Suprapubic skin (tissue), 4 donors: ENCODE measurements around the gene HAS3. TPM values are rescaled to one million over a fixed set of nuclear protein-coding genes. Genes with fewer than 3 reads are reported as not detected.

Experiments
- DNase-seq, 2 donors: peaks; one replicate each; pipeline ENCODE4 v3.0.0-alpha.2; 2019; ENCODE audit warnings: low spot score in 2 of 2
- H3K27ac ChIP-seq: fragments of 200-600 bp; sonication (generic); one replicate; pipeline ENCODE4 v1.5.1; 2019
- H3K27me3 ChIP-seq: fragments of 200-600 bp; sonication (generic); one replicate; pipeline ENCODE4 v1.5.1; 2019
- H3K36me3 ChIP-seq: fragments of 200-600 bp; sonication (generic); one replicate; pipeline ENCODE4 v1.5.1; 2019
- H3K4me1 ChIP-seq: fragments of 200-600 bp; sonication (generic); one replicate; pipeline ENCODE4 v1.5.1; 2019
- H3K4me3 ChIP-seq: fragments of 200-600 bp; sonication (generic); one replicate; pipeline ENCODE4 v1.5.1; 2019; ENCODE audit warnings: mild to moderate bottlenecking
- H3K9me3 ChIP-seq: fragments of 200-600 bp; sonication (generic); one replicate; pipeline ENCODE4 v1.5.1; 2019
- CTCF ChIP-seq, 2 donors: fragments of 200-600 bp in 1 of 2; fragments of 450-650 bp in 1 of 2; sonication (generic) in 1 of 2; IDR thresholded peaks; one replicate each; pipeline ENCODE4 v1.5.1; 2016 to 2019; ENCODE audit warnings: antibody characterized with exemption in 2 of 2, mild to moderate bottlenecking in 1 of 2, moderate library complexity in 1 of 2
- EP300 ChIP-seq: sonication (generic); formaldehyde crosslinking; IDR thresholded peaks from one replicate; pipeline ENCODE4 v1.6.1; 2017; ENCODE audit warnings: antibody characterized with exemption
- POLR2A ChIP-seq, 2 donors: fragments of 450-650 bp; IDR thresholded peaks; one replicate each; pipeline ENCODE4 v1.6.1; 2017; ENCODE audit warnings: antibody characterized with exemption in 2 of 2, mild to moderate bottlenecking in 2 of 2, moderate library complexity in 2 of 2
- POLR2AphosphoS5 ChIP-seq, 3 donors: sonication (generic); formaldehyde crosslinking; IDR thresholded peaks; one replicate each; pipeline ENCODE4 v1.6.1; 2017; ENCODE audit warnings: antibody characterized with exemption in 3 of 3
- WGBS: methylation state at CpG from one replicate; pipeline ENCODE4 v1.1.5; 2018; 5-methylcytosine and 5-hydroxymethylcytosine counted together
- total RNA-seq, 4 donors: library from RNA; depleted of rRNA; stranded (reverse); fragments of >200 nt; gene quantifications; one replicate each; pipeline ENCODE4 v1.1.0, GENCODE V29; 2016

HAS3 gene
- total RNA-seq, 4 donors from 2014 or later = 4.4 to 11.3 (median 7.1) TPM

DNA sequence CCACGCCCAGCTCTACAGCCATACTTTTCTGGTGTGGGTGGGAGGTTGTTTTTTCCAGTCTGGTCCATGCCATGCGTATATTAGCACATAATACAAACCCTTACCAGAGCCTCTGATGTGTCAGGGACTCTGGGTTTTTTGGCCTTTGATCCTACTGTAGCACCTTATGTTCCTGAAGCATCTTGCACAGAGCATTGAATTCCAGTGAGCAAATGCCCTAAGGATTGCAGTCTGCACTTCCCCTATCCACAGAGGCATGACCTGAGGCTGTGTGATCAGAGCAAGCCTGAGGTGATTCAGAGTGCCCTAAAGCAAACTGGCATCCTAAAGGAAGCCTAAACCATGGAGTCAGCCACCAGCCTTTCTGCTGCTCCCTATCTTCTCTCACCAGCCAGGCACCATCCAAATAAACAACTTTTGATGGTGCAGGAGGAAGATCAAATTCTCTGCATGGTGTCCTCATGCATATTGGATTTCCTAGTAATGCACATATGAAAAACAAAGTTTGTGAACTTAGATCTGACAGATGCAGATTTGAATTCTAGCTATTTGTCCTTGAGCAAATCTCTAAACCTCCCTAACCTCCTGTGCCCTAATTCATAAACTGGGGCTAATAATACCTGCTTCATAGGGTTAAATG, 41.2 kb upstream of the HAS3 start:
- DNase-seq = no peak
- H3K27me3 ChIP-seq = no peaks in the 10 kb centered on the region
- H3K4me1 ChIP-seq = no peaks in the 10 kb centered on the region
- TF ChIP-seq POLR2A (IDR thresholded peaks at IDR 0.05) (no peak), CTCF (IDR thresholded peaks at IDR 0.05) (no peak), POLR2AphosphoS5 (IDR thresholded peaks at IDR 0.05) (no peak)
- H3K4me3 ChIP-seq = no peak overlapping the region
- H3K27ac ChIP-seq = no peak overlapping the region
- WGBS = 100% methylated on average over 2 of the region's 2 CpGs
- no peaks in the 10 kb centered on the region for H3K9me3 ChIP-seq
- no peaks in the 10 kb centered on the region for H3K36me3 ChIP-seq

GRCh38 chr16:69064764-69065313, 40.6 kb upstream of the HAS3 start:
- no peak overlapping the region for H3K27ac ChIP-seq
- no peak for DNase-seq

DNA sequence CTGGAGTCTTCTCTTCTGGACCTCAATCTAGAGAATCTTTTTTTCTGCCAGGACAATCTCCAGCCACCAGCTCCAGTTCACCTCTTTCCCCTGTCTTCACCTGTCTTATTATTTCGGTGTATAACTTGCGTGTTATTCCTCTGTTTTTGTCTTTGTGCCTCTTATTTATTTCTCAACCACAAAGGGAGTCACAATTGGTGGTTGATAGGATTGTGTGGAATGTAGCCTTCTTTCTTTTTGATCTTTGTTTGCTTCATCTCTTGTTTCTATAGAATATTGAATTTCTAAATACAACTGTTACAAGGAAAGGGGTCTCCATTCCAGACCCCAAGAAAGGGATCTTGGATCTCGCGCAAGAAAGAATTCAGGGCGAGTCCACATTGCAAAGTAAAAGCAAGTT, 35.9 kb upstream of the HAS3 start:
- no peaks in the 10 kb centered on the region for H3K9me3 ChIP-seq
- no peak overlapping the region for H3K27ac ChIP-seq
- H3K4me3 ChIP-seq = no peak overlapping the region
- H3K27me3 ChIP-seq = no peaks in the 10 kb centered on the region
- no peak for TF ChIP-seq POLR2A (IDR thresholded peaks at IDR 0.05)
- no peak for TF ChIP-seq CTCF (IDR thresholded peaks at IDR 0.05)
- no peak for TF ChIP-seq EP300
- no peak for TF ChIP-seq POLR2AphosphoS5 (IDR thresholded peaks at IDR 0.05)
- peak in 1 of 2 donors; percentile 6 for DNase-seq
- no peaks in the 10 kb centered on the region for H3K36me3 ChIP-seq
- WGBS = 96% methylated on average over 5 of the region's 5 CpGs
- H3K4me1 ChIP-seq = peaks cover 29% of the 10 kb centered on the region

More at GRCh38 chr16:69064764-69065313, 40.6 kb upstream of the HAS3 start:
- Histone ChIP-seq H3K27me3 (no peaks in the 10 kb centered on the region), H3K4me1 (no peaks in the 10 kb centered on the region), H3K36me3 (no peaks in the 10 kb centered on the region), H3K9me3 (no peaks in the 10 kb centered on the region), H3K4me3 (no peak overlapping the region)
- TF ChIP-seq CTCF (IDR thresholded peaks at IDR 0.05) = no peak
- TF ChIP-seq POLR2A (IDR thresholded peaks at IDR 0.05) = no peak
- no peak for TF ChIP-seq POLR2AphosphoS5 (IDR thresholded peaks at IDR 0.05)
- no peak for TF ChIP-seq EP300
- WGBS = 72% methylated on average over 6 of the region's 6 CpGs

- Histone ChIP-seq H3K9me3 (no peaks in the 10 kb centered on the region), H3K27me3 (no peaks in the 10 kb centered on the region), H3K4me3 (no peak overlapping the region), H3K4me1 (peaks cover 29% of the 10 kb centered on the region), H3K27ac (no peak overlapping the region), H3K36me3 (no peaks in the 10 kb centered on the region)
- TF ChIP-seq POLR2AphosphoS5 (IDR thresholded peaks at IDR 0.05) (no peak), CTCF (IDR thresholded peaks at IDR 0.05) (no peak), POLR2A (IDR thresholded peaks at IDR 0.05) (no peak)
- DNase-seq = no peak
- WGBS = 57% methylated on average over 3 of the region's 3 CpGs
Observed at GRCh38 chr16:69071036-69071435, 34.4 kb upstream of the HAS3 start.

- DNase-seq = no peak
- peaks cover 29% of the 10 kb centered on the region for H3K4me1 ChIP-seq
- 62% methylated on average over 2 of the region's 2 CpGs for WGBS
- TF ChIP-seq EP300 = no peak
- H3K27ac ChIP-seq = peak overlapping the region; percentile 66
- no peaks in the 10 kb centered on the region for H3K27me3 ChIP-seq
- no peaks in the 10 kb centered on the region for H3K36me3 ChIP-seq
- H3K4me3 ChIP-seq = no peak overlapping the region
- no peaks in the 10 kb centered on the region for H3K9me3 ChIP-seq
Observed at GRCh38 chr16:69072640-69072974, 32.8 kb upstream of the HAS3 start.
